HG03196 (cell line): ENCODE measurements around the gene MYO1B.

Experiments used
- ATAC-seq: cut with Tn5 transposase; IDR thresholded peaks from one replicate; pipeline ENCODE4 v1.9.1; 2021; ENCODE audit not compliant: unreplicated experiment

Gene MYO1B

GRCh38 chr2:191257934-191258333 lies 12.7 kb downstream of the MYO1B start:
- ATAC-seq: no peak

GRCh38 chr2:191258996-191259395 lies 13.8 kb downstream of the MYO1B start:
- no peak for ATAC-seq

- no peak for ATAC-seq
Observed at GRCh38 chr2:191262436-191262835, 17.2 kb downstream of the MYO1B start.

DNA sequence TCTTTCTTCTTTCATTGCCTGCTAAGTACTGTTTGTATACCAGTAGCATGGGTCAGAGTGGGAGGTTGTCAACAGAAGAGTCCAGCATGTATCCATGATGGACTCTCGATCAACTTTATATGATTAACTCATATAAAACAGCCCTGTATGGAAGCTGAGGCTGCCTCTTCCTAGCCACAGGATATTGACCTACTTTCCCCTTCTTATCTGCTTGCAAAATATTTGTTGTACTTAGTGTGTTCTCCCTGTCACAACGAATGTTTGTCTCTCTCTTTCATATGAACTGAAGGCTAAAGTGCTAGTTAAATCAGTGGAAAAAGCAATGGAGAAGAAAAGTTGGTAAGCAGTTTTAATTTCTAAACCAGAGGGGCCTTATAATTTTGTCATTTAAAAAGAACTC lies 17.8 kb downstream of the MYO1B start:
- no peak for ATAC-seq

- ATAC-seq: no peak
Observed at GRCh38 chr2:191264647-191265081, 19.5 kb downstream of the MYO1B start.

- no peak for ATAC-seq
Observed at GRCh38 chr2:191265311-191266170, 20.3 kb downstream of the MYO1B start.

- no peak for ATAC-seq
Observed at GRCh38 chr2:191266201-191266600, 21.0 kb downstream of the MYO1B start.

- ATAC-seq: no peak
Observed at GRCh38 chr2:191268596-191268995, 23.4 kb downstream of the MYO1B start.

GRCh38 chr2:191270306-191271161 lies 25.3 kb downstream of the MYO1B start:
- no peak for ATAC-seq

- ATAC-seq: no peak
Observed at GRCh38 chr2:191272064-191272463, 26.9 kb downstream of the MYO1B start.

DNA sequence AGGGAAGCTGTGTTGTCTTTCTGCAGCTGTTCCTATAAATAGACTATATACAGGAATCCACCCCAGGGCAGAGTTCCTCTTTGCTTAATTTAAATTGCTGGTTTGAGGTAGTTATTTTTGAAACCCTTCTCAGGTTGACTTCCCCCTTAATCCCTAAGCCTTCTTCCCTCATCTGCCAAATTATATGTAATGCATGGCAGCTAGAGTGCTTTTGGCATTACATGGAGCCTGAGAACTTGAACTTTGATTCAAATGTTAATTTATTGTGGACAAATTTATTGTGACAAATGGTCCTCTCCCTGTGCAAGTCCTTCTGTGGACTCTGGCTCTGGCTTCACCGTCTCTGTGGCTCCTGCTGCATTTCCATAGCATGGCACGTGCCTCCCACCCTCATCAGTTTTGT lies 29.2 kb downstream of the MYO1B start:
- no peak for ATAC-seq

DNA sequence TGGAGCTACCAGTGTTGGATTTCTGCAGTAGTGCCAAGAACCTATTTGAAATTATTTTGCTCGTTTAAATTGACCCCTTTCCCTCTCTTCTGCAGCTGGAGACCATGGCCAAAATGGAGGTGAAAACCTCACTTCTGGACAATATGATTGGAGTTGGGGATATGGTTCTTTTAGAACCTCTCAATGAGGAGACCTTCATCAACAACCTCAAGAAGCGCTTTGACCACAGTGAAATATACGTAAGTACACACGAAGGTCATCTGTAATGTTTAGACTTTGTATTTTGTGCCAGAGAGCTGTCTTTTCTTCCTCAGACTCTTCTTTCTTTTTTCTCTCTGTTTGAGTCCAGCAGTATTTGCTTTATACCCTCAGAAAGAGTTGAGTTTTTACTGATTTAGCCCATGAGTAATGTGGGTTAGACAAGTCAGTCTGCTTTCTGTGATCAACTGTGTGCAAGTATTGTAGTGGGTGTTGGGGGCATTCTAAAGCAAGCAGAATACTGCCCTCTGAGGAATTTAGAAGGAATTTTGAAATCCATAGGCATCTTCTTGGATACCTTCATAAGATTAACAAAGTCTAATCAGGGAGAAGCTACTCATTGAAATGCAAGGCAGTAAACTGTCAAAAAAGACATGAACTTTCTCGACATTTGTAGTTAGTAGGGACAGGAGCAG lies 31.7 kb downstream of the MYO1B start:
- no peak for ATAC-seq

GRCh38 chr2:191280290-191280689 lies 35.1 kb downstream of the MYO1B start:
- ATAC-seq: no peak

- no peak for ATAC-seq
Observed at GRCh38 chr2:191280834-191281756, 35.9 kb downstream of the MYO1B start.

- ATAC-seq: no peak
Observed at GRCh38 chr2:191285252-191285651, 40.0 kb downstream of the MYO1B start.

DNA sequence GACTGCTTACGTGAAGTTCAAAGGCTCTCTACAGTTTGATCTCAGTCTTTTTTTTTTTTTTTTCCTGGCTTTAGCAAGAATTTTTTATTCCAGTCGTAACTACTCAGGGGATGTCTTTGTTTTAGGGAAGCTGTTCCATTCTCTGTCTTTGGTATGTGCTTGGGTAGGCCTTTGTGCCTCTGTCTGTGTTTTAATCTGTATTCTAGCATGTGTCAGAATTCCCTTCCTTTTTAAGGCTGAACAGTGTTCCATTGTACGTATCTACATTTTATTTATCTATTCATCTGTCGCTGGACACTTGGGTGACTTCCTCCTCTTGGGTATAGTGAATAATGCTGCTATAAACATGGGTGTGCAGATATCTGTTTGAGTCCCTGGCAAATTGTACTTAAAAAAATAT lies 42.6 kb downstream of the MYO1B start:
- no peak for ATAC-seq

DNA sequence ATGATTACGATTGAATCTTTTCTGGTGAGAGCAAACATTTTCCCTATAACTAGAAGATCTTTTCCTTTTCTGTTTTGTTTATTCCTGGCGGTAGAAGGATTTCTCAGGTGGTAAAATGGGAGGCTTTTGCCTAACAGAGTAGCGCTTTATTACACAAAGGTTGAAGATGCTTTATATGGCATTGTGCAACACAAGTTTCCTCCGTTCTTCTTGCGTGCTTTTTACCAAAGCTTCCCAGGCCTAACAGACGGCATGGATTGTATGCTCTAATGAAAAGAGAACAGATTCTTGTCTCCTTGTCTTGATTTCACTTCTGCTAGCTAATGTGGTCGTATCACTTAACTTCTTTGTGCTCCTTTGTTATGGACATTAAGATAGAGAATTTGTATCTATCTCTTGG lies 43.8 kb downstream of the MYO1B start:
- no peak for ATAC-seq

DNA sequence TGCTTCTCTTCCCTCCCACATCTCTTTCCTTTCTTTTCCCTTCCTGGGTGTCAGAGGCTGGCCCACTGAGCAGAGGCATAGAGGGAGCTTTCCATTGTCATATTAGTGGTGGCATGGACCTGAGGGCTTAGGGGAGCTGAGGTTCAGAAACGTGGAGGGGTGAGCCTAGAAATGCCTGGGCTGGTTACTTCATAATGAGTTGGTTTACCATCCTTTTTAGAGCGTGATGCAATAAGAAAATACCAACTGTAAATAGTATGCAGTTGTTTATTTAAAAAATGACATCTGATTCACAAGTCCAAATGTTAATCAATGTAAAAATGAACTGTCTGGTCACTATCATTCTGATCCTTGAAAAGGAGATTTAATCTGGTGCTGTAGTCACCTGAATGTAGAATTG lies 46.3 kb downstream of the MYO1B start:
- ATAC-seq: no peak

GRCh38 chr2:191292869-191293268 lies 47.7 kb downstream of the MYO1B start:
- ATAC-seq: no peak

DNA sequence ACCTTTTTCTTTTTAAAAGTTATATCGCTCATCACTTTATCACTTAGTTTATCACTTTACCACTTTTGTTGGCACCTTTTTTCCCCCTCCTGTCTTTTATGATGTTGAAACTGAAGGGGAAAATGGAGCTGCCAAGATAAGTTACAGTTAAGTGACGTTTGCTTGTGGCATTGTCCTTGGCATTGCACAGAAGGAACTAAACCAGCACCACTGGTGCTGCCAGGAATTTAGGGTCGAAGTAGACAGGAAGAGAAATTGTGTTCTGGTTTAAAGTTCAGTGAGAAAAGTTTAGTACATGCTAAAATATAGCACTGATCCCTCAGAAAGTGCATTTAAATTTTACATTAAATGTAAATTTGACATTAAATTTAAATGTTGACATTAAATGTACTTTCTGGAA lies 49.9 kb downstream of the MYO1B start:
- ATAC-seq: no peak
